Measurements from ENCODE around the gene CABYR.
A peak's percentile ranks its signal among the peaks of the same experiment; 100 is the strongest.

CABYR gene

DNA sequence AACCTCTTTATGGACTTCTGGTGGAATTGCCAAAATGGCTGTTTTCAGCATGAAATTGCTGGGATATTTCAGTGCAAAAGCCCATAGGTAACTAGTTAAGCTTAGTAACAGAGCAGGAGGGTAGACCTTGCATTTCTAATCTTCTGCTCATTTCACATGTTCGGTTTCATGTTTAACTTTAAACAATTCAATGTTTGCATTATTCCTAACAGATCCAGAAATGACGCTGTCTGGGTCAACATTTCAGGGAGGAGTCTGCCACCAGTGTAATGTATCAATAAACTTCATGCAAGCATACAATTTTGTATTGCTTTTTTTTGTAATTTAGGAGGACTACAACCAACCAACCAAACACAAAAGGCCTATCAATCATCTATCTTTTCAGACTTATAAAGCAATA lies 22.4 kb downstream of the CABYR start:
- TF ChIP-seq CTCF (IDR thresholded peaks at IDR 0.05) (no peak), ZFX (IDR thresholded peaks at IDR 0.05; ENCODE audit: borderline replicate concordance) (no peak)
- no peak overlapping the region for H3K27ac ChIP-seq

GRCh38 chr18:24168496-24168895 lies 29.6 kb downstream of the CABYR start:
- TF ChIP-seq CTCF (IDR thresholded peaks at IDR 0.05), result no peak
- no peak for TF ChIP-seq ZFX (IDR thresholded peaks at IDR 0.05; ENCODE audit: borderline replicate concordance)

GRCh38 chr18:24170360-24170759 lies 31.5 kb downstream of the CABYR start:
- no peak for TF ChIP-seq ZFX (IDR thresholded peaks at IDR 0.05; ENCODE audit: borderline replicate concordance)
- no peak for TF ChIP-seq CTCF (IDR thresholded peaks at IDR 0.05)
- H3K27ac ChIP-seq, result no peak overlapping the region

More at GRCh38 chr18:24168496-24168895, 29.6 kb downstream of the CABYR start:
- H3K27ac ChIP-seq, result no peak overlapping the region

DNA sequence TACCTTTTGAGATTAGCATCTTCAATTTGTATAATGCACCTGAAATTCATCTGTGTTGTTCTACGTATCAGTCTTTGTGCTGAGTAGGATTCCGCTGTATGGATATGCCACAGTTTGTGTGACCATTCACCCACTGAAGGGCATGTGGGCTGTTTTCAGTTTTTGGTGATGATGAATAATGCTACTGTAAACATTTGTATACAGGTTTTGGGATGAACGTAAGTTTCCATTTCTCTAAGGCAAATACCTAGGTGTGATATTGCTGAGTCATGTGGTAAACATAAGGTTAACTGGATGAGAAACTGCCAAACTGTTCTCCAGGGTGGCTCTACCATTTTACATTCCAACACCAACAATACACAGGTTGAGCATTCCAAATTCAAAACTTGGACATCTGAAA lies 35.1 kb downstream of the CABYR start:
- H3K27ac ChIP-seq, result no peak overlapping the region
- TF ChIP-seq CTCF (IDR thresholded peaks at IDR 0.05) (no peak), ZFX (IDR thresholded peaks at IDR 0.05; ENCODE audit: borderline replicate concordance) (no peak)

DNA sequence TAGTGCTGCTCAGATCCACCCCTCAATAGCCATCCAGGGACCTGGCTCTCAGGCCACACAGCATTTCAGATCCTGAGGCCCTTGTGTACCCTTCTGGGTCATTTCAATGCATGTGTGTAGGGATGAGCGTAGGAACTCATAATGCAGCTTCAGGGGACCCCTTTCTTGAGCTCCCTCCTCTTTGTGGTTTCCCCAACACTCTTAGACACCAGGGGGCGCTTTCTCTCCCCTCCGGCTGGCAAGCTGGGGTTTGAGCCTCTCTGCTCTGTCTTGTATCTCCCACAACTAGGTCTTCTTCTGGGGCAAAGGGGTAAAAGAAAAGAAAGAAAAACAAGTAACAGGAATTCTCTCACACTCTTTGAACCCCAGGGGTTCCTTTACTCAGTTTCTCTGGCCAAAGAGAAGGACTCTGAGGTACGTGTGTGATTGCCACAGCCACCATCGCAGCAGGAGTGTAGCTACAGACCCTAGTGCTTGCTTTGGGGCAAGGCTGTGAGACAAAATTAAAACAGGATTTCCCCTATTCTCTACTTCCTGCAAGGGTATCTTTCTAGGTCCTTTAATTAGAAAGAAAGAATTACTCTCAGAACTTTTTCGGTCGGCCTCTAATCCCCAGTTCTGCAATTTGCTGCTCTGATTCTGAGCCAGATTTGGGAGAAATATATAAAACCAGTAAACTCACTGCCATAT lies 38.0 kb downstream of the CABYR start:
- H3K27ac ChIP-seq, result no peak overlapping the region
- TF ChIP-seq CTCF (IDR thresholded peaks at IDR 0.05), result peak; percentile 77
- no peak for TF ChIP-seq ZFX (IDR thresholded peaks at IDR 0.05; ENCODE audit: borderline replicate concordance)

DNA sequence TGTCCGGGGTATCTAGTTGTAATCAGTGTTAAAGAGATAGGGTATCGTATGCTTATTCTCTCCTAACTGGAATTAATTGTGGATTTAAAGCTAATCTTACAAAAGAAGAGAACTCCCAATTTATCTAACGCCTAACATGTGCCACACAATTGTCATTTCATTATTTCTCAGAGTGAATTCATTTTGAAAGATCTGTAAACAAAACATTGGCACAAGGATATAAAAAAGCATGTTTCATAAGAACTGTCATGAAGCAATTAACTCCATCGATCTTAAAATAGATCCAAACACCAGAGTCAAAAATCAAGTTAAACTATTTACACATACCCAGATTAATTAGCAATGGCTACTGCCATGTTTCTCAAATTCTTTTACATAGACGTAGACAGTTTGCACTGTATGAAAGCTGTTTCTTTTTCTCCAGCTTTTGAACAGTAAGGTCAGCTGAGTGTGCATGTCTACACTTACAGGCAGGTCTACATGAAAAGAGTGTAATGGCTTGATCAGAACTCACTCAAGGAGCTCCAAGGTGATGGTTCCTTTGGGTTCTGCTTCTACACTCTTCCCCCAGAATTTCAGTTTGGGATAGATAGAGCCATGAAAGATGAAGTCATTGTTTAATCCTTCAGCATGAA lies 38.8 kb downstream of the CABYR start:
- no peak overlapping the region for H3K27ac ChIP-seq
- TF ChIP-seq ZFX (IDR thresholded peaks at IDR 0.05; ENCODE audit: borderline replicate concordance) (no peak), CTCF (IDR thresholded peaks at IDR 0.05) (no peak)

DNA sequence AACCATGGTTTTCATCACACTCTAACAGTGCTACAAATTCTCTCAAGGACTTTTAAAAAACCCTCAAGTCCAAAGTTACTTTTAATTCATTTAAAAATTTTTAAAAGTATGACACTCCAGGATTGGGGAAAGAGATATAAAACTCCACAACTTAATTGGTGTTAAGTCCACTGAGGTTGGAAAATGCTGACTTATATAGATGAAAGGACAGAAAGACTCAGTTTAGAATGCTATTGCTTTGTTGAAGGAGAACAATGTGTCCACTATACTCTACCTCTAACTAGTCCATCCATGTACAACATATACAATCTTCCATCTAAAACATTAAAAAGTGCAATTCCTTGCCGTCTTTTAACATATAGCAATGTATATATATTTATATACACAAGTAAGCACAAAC lies 41.2 kb downstream of the CABYR start:
- no peak overlapping the region for H3K27ac ChIP-seq
- no peak for TF ChIP-seq ZFX (IDR thresholded peaks at IDR 0.05; ENCODE audit: borderline replicate concordance)
- no peak for TF ChIP-seq CTCF (IDR thresholded peaks at IDR 0.05)

Data from 22Rv1 (cell line).